Bronchial epithelial cell (primary cell): ENCODE results near the gene LENEP. TPM values are rescaled to one million over a fixed set of nuclear protein-coding genes. Genes with fewer than 3 reads are reported as not detected.

Experiments used
- DNase-seq: peaks from one replicate; pipeline ENCODE4 v3.0.0-alpha.2; 2010; ENCODE audit warnings: low read depth
- FAIRE-seq: peaks from 2 replicates; lab custom pipeline; 2011; peaks lifted over from hg19 to GRCh38; lab: Jason Lieb, UNC
- H3K27me3 ChIP-seq: 2 replicates; pipeline ENCODE4 v1.5.1; 2011; ENCODE audit warnings: low read length; ENCODE audit not compliant: control insufficient read depth, insufficient read depth
- H3K36me3 ChIP-seq: 2 replicates; pipeline ENCODE4 v1.5.1; 2011; ENCODE audit warnings: low read length; ENCODE audit not compliant: control insufficient read depth, insufficient read depth
- H3K4me3 ChIP-seq: 2 replicates; pipeline ENCODE4 v1.5.1; 2011; ENCODE audit warnings: mild to moderate bottlenecking, low read depth, low read length, control low read depth
- CTCF ChIP-seq: IDR thresholded peaks from 2 replicates; pipeline ENCODE4 v1.5.1; 2011; ENCODE audit warnings: mild to moderate bottlenecking, moderate library complexity, low read length, control low read depth, inconsistent platforms; ENCODE audit not compliant: insufficient read depth, severe bottlenecking
- total RNA-seq: library from RNA; depleted of rRNA; stranded (reverse); fragments of >200 nt; gene quantifications from 2 replicates; pipeline ENCODE4 v1.2.1, GENCODE V29; 2014

Gene LENEP
- total RNA-seq, 1 donor from 2014 or later = not detected

- Histone ChIP-seq H3K27me3 (no peaks in the 10 kb centered on the region), H3K4me3 (peak overlapping the region; percentile 96), H3K36me3 (peaks cover 11% of the 10 kb centered on the region)
- no peak for TF ChIP-seq CTCF
- FAIRE-seq = no peak
- no peak for DNase-seq
These were observed 8.0 kb downstream of the LENEP start for GRCh38 chr1:155001425-155001674.

GRCh38 chr1:155001675-155002463 lies 8.5 kb downstream of the LENEP start:
- DNase-seq (peak; percentile 94), FAIRE-seq (no peak)
- Histone ChIP-seq H3K36me3 (peaks cover 16% of the 10 kb centered on the region), H3K27me3 (no peaks in the 10 kb centered on the region), H3K4me3 (peak overlapping the region; percentile 96)
- peak; percentile 32 for TF ChIP-seq CTCF

GRCh38 chr1:155002464-155003226 lies 9.3 kb downstream of the LENEP start, which contains the start of gene ZBTB7B:
Gene ZBTB7B (plus strand): TSS chr1:155002802. CDS start chr1:155014661, 11,859 bp downstream.
- no peak for DNase-seq
- FAIRE-seq = no peak
- Histone ChIP-seq H3K4me3 (peak within 1 kb of the TSS; percentile 96), H3K27me3 (no peaks in the 10 kb centered on the region), H3K36me3 (peaks cover 21% of the 10 kb centered on the region)
- no peak for TF ChIP-seq CTCF

GRCh38 chr1:155003227-155003765 lies 9.9 kb downstream of the LENEP start:
- no peak for FAIRE-seq
- no peak for TF ChIP-seq CTCF
- peak overlapping the region; percentile 96 for H3K4me3 ChIP-seq
- peaks cover 23% of the 10 kb centered on the region for H3K36me3 ChIP-seq
- no peak for DNase-seq
- H3K27me3 ChIP-seq = no peaks in the 10 kb centered on the region

GRCh38 chr1:155003766-155004351 lies 10.5 kb downstream of the LENEP start:
- FAIRE-seq = no peak
- H3K36me3 ChIP-seq = peaks cover 25% of the 10 kb centered on the region
- TF ChIP-seq CTCF = no peak
- peak overlapping the region; percentile 96 for H3K4me3 ChIP-seq
- no peaks in the 10 kb centered on the region for H3K27me3 ChIP-seq
- DNase-seq = no peak
